Muscle layer of duodenum (tissue), 2 donors: ENCODE data around the gene GPHN.
A peak's percentile ranks its signal among the peaks of the same experiment; 100 is the strongest.
"Not testable (repeated sequence)": the region's sequence is repeated elsewhere in the genome, so short reads cannot be mapped to it uniquely, and the experiment has no call there.

Experiments
- H3K27ac ChIP-seq: one replicate; pipeline ENCODE4 v1.7.0; 2013; ENCODE audit warnings: mild to moderate bottlenecking, low read length
- H3K27me3 ChIP-seq: one replicate; pipeline ENCODE4 v1.7.0; 2013; ENCODE audit warnings: low read depth, mild to moderate bottlenecking, control low read depth, low read length
- H3K36me3 ChIP-seq, 2 donors: one replicate each; pipeline ENCODE4 v1.7.0; 2013; ENCODE audit warnings: low read length in 2 of 2, control low read depth in 1 of 2, mild to moderate bottlenecking in 1 of 2; ENCODE audit not compliant: insufficient read depth in 2 of 2, control insufficient read depth in 1 of 2
- H3K4me1 ChIP-seq, 2 donors: one replicate each; pipeline ENCODE4 v1.7.0; 2013; ENCODE audit warnings: low read length in 2 of 2, mild to moderate bottlenecking in 2 of 2, control low read depth in 1 of 2, moderate library complexity in 1 of 2; ENCODE audit not compliant: insufficient read depth in 2 of 2, control insufficient read depth in 1 of 2
- H3K4me3 ChIP-seq, 2 donors: one replicate each; pipeline ENCODE4 v1.7.0; 2013; ENCODE audit warnings: low read length in 2 of 2, low read depth in 1 of 2, mild to moderate bottlenecking in 1 of 2
- H3K9me3 ChIP-seq, 2 donors: one replicate each; pipeline ENCODE4 v1.7.0; 2013; ENCODE audit warnings: low read length in 2 of 2, control low read depth in 1 of 2, mild to moderate bottlenecking in 1 of 2; ENCODE audit not compliant: control insufficient read depth in 1 of 2
- donor health status: healthy.

Gene GPHN

DNA sequence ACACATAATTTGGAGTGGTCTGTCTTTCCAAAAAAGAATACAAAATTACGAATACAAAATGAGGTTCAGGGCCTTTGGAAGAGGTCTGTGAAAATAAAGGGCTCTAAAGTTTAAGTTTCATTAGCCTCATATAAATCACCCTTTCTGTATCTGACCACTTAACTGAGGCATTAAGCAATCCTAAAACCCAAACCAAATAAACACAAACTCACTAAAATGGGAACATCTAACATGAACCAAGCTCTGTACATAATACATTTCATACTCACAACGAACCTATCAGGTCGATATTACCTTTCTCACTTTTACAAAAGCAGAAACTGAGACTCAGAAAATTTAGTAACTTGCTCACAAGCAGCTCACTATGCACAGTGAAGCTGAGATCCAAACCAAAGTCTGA is 22.9 kb upstream of the GPHN start:
- H3K4me1 ChIP-seq = no peaks in the 10 kb centered on the region
- no peaks in the 10 kb centered on the region for H3K9me3 ChIP-seq
- no peaks in the 10 kb centered on the region for H3K27me3 ChIP-seq
- H3K36me3 ChIP-seq = no peaks in the 10 kb centered on the region
- H3K27ac ChIP-seq = no peak overlapping the region
- no peak overlapping the region for H3K4me3 ChIP-seq

DNA sequence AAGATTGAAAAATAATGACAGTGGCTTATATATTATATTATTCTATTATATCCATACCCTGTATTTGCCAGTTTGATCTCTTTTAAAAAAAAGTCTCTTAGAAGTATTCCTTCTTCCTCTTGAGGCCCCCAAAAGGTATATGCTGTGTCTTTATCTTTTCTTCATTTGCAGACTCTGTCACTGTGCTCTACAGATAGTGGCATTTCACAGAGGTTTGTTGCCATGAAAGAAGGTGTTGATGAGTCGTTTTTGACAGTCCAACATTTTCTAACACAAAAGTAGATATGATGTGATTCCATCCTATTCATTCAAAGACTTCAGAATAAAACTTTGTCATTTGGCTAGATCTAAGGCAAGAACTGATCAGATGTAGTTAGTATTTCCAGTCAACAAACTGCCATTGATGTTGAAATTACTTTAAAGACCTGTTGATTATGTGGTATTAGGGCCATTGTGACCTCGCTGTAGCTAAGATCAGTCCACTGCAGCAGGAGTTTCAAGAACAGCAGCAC is 22.0 kb upstream of the GPHN start, which contains the start of gene CCDC196:
Gene CCDC196, plus strand, starts transcription at position 462 of the 512 bp plus-strand sequence. CDS start 132 bp downstream, outside the sequence.
- no peaks in the 10 kb centered on the region for H3K36me3 ChIP-seq
- H3K27me3 ChIP-seq = no peaks in the 10 kb centered on the region
- no peak within 1 kb of the TSS for H3K27ac ChIP-seq
- H3K4me1 ChIP-seq = no peaks in the 10 kb centered on the region
- H3K4me3 ChIP-seq = no peak within 1 kb of the TSS
- H3K9me3 ChIP-seq = no peaks in the 10 kb centered on the region

DNA sequence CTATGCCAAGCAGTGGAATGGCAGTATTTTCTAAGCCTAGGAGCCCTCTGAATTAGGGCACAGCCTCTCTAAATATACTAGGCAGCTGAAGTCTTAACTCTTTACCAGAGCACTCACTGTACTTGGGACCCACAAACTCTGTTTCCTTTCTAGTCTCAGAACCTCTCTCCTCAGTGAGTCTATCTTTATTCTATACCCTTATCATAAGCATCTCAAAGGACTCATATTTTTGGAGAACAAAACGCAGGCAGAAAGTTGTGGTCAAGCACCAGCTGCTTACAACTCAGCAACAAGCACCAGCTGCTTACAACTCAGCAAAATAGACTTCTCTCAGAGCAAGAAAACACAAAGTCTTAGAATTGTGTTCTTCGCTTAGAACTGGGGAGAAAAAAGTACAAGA is 20.8 kb upstream of the GPHN start:
- no peaks in the 10 kb centered on the region for H3K27me3 ChIP-seq
- no peaks in the 10 kb centered on the region for H3K36me3 ChIP-seq
- H3K4me3 ChIP-seq = no peak overlapping the region
- H3K27ac ChIP-seq = no peak overlapping the region
- no peaks in the 10 kb centered on the region for H3K4me1 ChIP-seq
- H3K9me3 ChIP-seq = no peaks in the 10 kb centered on the region

DNA sequence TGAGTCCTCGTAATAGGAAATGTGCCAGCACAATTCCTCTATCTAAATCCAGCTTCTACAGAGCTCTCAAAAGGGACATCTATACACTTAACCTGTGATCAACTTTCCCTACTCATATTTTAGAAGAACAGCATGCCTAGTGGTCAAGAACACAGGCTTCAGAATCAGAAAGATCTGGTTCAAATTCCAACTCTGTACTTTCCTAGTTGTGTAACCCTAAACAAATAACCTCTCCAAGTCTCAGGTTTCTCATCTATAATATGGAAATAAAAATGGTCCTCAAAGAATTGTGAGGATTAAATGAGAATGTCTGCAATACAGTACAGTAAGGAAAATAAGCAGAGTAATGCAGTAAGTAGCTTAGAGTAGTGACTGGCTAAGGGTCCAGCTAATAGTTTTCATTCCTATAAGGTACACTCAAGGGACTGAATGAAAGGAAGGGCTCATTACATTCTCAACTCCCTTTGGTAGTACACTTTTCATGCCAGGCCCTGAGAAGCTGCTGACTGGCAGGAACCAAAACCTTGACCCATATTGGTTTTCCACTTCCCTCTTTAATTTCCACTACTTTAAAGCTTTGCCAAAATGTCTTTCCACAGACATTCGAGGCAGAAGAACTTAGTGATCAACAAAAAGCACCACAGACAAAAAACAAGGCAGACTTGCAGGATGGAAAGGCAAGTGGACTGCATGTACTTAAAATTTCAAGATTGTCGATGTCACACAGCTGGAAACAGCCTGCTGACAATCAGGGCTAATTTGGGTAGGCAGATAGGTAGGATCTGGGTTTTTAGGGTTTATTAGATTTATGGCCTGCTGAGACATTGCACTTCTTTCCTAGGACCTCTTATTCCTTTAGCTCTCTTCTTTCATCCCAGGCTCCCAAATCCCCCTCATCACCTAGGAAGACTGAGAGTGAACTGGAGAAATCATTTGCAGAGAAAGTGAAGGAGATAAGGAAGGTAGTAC is 17.5 kb upstream of the GPHN start:
- Histone ChIP-seq H3K36me3 (no peaks in the 10 kb centered on the region), H3K27me3 (no peaks in the 10 kb centered on the region), H3K9me3 (no peaks in the 10 kb centered on the region), H3K27ac (no peak overlapping the region), H3K4me1 (no peaks in the 10 kb centered on the region), H3K4me3 (no peak overlapping the region)

DNA sequence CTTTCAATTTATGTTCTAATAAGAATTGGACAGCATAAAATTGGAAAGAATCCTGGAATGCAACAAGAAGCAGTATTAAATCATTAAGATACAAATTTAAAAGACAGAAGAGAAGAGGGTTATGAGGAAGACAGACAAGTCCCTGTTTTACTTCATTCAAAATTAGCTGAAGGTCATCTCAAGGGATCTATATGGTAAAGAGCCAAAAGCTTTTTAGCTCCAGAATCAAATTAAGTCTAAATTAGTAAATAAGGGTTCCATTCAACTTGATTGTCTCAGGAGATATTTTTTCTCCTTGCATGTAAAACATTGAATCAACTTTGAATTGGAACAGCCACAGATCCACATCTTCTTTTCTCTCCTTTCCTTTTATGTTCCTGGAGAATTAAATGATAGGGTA is 14.2 kb upstream of the GPHN start:
- Histone ChIP-seq H3K9me3 (no peaks in the 10 kb centered on the region), H3K27ac (no peak overlapping the region), H3K27me3 (no peaks in the 10 kb centered on the region), H3K4me3 (no peak overlapping the region), H3K4me1 (no peaks in the 10 kb centered on the region), H3K36me3 (no peaks in the 10 kb centered on the region)

DNA sequence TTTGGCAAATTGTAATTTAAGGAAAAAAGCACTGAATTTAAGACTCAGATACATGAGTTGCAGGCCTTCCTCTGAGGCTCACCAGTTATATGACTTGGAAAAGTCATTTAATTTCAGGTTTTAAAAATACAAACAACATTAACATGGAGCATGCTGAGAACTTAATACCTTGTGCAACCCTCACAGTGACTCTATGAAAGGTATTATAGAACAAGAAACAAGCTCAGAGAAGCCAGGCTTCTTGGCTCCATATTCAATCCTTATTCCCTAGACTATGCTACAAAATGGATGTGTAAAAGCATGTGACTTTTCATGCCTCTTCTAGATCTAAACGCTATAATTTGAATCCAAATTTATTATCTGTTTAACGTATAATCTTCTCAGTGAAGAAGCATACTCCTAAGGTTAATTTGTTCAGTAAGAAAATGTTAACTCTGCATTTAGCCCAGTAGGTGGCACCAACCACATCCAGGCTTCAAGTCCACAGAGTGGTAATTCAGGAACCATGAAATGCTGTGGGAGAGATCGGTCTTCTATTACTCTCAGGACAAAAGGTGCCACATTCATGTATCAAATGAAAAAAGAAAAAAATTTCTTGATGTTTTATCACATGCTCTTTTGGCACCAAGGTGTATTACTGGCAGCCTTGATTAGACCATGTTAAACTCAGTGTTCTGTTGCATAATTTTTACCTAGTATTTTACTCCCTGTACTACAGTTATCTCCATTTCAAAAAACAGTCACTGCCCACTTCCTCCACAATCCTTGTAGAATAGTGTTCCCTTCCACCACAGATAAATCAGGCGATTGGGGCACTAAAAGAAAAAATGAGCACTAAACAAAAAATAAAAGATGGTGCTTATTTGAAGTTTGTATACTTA is 12.5 kb upstream of the GPHN start:
- Histone ChIP-seq H3K4me1 (no peaks in the 10 kb centered on the region), H3K9me3 (no peaks in the 10 kb centered on the region), H3K27ac (no peak overlapping the region), H3K27me3 (no peaks in the 10 kb centered on the region), H3K4me3 (peak overlapping the region in 1 of 2 donors; percentile 41), H3K36me3 (no peaks in the 10 kb centered on the region)

DNA sequence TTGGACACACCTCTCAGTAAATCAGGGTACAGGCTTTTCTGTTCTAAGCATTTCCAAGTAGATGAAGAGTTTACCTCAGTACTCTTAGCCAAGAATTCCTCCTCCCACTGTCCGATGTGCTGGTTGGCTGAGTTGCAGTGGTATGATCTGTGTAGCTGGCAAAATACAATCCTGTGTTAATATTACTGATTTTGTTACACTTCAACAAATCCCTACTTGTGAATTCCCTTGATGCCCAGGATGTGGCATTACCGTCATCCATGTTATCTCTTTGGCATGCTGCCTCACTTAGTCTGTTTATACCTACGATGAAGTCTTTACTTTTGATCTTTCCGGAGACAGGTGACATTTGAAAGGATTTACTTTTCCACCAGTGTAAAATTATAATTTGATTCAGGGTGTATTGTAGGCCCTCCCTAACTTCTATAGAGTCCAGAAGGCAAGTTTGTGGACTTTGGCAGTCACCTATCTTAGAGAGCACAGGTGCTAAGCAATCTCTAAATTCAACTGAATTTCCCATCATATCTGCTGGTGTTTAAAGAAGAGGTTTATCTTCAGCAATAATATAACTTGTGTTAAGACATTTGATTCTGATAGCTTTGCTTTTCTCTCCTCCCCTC is 11.6 kb upstream of the GPHN start:
- no peaks in the 10 kb centered on the region for H3K27me3 ChIP-seq
- no peaks in the 10 kb centered on the region for H3K9me3 ChIP-seq
- H3K27ac ChIP-seq = no peak overlapping the region
- H3K36me3 ChIP-seq = no peaks in the 10 kb centered on the region
- no peak overlapping the region for H3K4me3 ChIP-seq
- H3K4me1 ChIP-seq = no peaks in the 10 kb centered on the region

DNA sequence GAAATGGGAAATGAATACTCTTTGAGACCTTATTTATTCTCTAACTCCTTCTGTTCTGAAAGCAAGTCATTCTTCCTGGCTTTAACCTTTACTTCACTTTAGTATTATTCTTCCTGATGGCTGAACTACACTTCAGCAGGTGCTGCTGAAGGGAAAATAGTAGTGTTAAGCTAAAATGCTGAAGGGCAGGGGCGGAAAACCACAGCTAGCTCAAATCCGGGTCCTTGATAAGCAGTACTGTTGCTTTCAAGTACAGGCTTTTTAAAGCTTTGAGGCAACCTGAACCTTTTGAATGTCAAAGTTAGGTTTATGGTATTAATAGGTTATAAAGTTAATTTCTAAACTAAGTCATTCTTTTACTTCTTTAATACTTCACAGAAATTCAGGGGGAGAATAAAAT is 11.0 kb upstream of the GPHN start:
- Histone ChIP-seq H3K4me1 (no peaks in the 10 kb centered on the region), H3K36me3 (no peaks in the 10 kb centered on the region), H3K4me3 (no peak overlapping the region), H3K27ac (no peak overlapping the region), H3K9me3 (no peaks in the 10 kb centered on the region), H3K27me3 (no peaks in the 10 kb centered on the region)

DNA sequence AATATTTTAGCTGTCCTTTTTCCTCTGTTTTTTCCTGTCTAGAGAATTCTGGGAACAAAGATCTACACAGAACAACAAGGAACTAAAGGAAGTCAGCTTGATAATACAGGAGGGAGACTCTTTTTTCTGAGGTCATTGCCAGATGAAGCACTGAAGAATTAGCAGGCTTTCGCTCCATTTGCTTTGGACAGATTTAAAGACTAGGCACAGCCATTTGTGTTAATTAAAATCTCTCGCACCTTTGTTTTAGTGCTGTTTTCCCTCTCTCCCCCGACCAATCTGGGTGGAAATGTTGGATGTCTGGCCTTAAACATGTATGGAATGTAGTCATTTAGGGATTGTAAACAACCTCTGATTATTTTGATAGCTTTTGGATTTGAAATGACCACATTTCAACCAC is 9.6 kb upstream of the GPHN start:
- H3K4me1 ChIP-seq = no peaks in the 10 kb centered on the region
- no peaks in the 10 kb centered on the region for H3K27me3 ChIP-seq
- H3K9me3 ChIP-seq = no peaks in the 10 kb centered on the region
- no peak overlapping the region for H3K27ac ChIP-seq
- H3K4me3 ChIP-seq = no peak overlapping the region
- H3K36me3 ChIP-seq = no peaks in the 10 kb centered on the region

DNA sequence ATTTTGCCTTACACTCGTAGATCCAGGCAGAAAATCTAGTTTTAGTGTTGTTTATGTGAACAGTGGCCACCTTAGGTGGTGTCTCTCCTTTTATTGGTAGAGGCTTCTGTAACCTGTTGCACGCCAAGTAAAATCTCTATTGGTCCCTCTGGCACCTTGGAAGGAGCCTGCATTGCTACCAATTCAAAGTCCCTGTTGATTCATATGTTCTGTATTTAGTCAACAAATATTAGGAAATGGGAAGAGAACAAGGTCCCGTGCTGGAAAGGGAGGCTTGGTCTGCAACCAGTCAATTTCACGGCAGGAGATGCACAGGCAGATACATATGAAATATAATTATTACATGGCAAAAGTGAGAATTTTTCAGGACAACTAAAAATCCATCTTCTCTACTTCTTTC is 6.4 kb upstream of the GPHN start:
- H3K4me3 ChIP-seq = no peak overlapping the region
- H3K4me1 ChIP-seq = no peaks in the 10 kb centered on the region
- H3K36me3 ChIP-seq = no peaks in the 10 kb centered on the region
- H3K27ac ChIP-seq = no peak overlapping the region
- no peaks in the 10 kb centered on the region for H3K9me3 ChIP-seq
- no peaks in the 10 kb centered on the region for H3K27me3 ChIP-seq

DNA sequence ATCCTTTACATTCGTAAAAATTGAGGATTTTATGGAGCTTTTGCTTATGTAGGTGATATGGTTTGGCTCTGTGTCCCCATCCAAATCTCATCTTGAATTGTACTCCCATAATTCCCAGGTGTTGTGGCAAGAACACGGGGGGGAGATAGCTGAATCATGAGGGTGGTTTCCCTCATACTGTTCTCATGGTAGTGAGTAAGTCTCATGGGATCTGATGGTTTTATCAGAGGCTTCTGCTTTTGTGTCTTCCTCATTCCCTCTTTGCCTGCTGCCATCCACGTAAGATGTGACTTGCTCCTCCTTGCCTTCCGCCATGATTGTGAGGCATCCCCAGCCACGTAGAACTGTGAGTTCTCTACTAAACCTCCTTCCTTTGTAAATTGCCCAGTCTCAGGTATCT is 5.1 kb upstream of the GPHN start:
- not testable (repeated sequence) for H3K36me3 ChIP-seq, H3K27ac ChIP-seq, H3K4me1 ChIP-seq, H3K9me3 ChIP-seq, H3K4me3 ChIP-seq, H3K27me3 ChIP-seq
